Measurements from ENCODE around the gene GALNT1.

GALNT1 gene

DNA sequence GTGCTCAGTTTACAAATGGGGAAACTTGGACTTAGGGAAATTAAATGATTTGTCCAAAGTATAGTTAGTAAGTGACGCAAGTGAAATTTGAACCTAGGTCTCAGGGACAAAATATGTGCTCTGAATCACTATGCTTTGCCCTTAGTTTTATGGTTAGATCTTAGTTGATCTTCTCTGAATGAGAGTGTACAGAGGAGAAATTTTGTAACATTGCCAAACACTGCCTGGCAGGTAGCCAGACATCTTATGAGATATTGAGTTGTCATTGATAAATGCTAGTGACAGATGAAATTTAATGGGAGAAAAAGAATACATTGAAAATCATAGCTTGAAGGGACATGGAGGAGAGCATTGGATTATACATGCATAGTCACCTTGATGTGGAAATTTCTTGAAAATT lies 91.4 kb downstream of the GALNT1 start:
- DNase-seq (ENCODE audit: low read depth in 2 of 2), result no peak

DNA sequence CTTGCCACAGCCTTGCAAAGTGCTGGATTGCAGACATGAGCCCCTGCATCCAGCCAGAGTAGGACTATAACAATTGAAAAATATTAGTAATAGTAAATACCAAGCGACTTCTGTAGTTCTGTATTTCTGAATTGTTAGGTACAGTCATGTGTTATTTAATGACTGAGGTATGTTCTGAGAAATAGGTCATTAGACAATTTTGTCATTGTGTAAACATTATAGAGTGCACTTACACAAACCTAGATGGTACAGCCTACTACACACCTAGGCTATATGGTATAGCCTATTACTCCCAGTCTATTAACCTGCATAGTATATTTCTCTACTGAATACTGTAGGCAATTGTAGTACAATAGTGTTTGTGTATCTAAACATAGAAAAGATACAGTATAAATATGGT lies 92.1 kb downstream of the GALNT1 start:
- no peak for DNase-seq (ENCODE audit: low read depth in 2 of 2)

DNA sequence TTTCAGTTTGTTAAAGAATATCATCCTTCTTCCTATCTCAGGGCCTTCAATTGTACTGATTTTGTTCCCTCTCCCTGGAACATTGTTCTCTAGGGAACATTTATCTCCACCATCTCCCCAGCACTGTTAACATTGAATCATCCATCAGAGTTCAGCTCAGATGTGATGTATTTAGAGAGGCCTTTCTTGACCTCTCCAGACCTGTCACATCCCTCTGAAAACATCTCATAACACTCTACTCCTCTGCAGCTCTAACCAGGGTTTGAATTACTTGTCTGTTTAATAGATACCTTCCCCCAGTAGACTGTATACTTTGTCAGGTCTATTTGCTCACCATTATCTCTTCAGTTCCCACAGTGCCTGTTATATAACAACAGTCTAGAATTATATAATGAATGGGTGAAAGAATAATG lies 98.6 kb downstream of the GALNT1 start:
- DNase-seq (ENCODE audit: low read depth in 2 of 2), result no peak

DNA sequence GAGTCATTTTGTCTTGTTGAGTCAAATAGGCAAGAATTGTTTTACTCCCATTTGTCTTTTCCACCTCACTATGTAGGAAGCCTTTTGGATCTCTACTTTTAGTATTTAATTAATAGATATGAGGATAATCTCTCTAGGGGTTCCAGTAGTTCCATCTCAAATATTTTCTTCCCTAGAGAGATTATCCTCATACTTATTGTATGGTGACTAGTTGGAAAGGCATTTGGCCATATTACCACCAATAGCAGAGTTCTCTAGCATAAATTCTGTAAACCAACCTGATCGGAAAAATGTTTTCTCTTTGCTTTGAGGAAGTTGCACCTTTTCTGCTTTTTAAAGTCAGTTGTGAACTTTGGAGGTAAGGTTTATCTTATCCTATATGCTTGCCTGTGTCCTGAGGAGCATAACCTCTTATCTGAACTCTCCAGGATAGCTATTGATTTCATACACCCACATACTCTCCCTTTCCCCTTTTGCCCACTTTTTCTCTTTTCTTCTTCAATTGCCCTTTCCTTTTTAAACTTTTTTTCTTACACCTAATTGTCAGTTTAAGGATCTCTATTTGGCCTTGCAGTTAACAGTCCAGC lies 100.8 kb downstream of the GALNT1 start:
- no peak for DNase-seq (ENCODE audit: low read depth in 2 of 2)

DNA sequence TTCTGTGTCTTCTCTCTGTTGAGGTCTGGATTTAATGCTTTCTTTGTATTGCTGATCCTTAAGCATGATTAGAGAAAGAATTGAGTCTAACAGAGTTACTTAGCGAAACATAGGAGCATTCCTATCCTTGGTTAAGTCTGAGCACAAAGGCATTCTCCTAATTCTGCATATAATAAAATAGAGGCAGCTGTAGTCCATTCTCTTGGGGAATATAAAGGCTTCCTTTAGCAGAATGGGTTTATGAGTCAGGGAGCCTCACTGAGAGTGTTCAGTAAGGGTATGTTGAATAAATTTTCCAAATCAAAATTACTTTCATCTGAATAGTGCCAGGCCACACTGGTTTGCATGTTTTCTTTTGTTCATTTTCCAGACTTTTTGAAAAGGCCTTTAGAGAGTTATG lies 101.5 kb downstream of the GALNT1 start:
- DNase-seq (ENCODE audit: low read depth in 2 of 2), result no peak

DNA sequence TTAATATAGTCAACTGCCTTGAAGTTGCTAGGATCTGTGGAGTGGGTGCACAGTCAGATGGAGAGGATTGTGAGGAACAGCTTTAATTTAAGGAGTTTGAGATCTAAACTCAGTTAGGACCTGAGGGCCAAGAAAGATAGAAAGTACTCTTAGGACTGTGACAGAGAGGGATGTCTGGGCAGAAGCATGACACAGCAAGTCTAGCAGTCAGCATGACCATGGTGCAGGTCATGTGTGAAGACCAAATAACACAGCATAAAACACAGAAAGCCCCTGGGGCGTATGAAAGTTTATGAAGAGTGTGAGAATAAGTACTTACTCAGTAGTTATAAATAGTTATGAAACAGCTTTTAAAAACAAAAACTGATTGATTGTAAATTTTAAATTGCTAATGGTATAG lies 107.2 kb downstream of the GALNT1 start:
- no peak for DNase-seq (ENCODE audit: low read depth in 2 of 2)

DNA sequence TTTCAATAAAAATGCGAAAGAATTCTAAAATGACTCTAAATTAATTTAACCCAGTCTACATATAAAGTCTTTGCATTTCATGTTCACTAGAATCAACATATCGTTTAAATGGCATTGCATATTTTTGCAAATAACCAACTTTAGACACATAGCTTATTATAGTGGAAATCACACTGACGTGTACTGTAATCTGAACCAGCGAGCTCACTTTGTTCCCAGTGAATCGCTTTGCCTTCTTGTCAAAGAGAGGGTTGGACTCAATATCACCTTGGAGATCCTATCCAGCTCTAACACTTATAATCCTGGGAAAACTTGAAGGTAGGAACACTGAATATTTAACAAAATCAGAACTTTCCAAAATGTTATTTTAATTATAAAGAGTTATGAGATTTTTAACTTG lies 108.2 kb downstream of the GALNT1 start:
- DNase-seq (ENCODE audit: low read depth in 2 of 2), result no peak

DNA sequence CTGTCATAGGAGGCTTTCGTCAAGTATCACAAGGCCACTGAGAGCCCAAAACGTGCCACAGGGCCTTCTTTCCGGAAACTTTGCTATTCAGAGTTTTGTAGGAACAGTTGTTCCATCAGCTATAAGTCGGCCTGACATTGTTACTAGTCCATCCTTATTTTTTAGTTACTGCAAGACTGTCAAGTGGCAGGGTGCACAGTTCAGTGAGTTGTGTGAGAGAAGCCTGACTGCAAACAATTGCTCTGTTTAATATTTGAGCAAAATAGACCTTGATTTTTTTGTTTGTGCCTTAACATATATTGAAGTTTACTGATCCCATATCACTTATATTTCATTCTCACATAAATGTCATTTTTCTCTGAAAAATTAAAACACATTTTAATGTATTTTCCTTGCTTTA lies 110.1 kb downstream of the GALNT1 start:
- DNase-seq (ENCODE audit: low read depth in 2 of 2), result no peak

DNA sequence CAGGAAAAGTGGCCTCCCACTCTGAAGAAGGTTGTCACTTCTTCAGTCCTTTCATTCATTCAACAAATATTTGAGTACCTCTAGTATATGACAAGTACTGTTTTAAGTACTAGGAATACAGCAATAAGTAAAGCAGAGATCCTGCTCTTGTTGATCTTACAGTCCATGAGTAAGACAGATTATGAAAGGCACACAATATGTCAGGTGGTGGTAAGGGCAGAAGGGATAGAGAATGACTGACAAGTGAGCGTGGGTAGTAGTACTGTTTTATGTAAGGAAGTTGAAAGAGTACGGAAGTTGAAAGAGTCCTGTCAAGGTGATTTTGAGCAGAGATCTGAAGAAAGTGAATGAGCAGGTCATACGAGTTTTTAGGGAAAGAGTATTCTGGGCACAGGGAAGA lies 111.3 kb downstream of the GALNT1 start:
- no peak for DNase-seq (ENCODE audit: low read depth in 2 of 2)

DNA sequence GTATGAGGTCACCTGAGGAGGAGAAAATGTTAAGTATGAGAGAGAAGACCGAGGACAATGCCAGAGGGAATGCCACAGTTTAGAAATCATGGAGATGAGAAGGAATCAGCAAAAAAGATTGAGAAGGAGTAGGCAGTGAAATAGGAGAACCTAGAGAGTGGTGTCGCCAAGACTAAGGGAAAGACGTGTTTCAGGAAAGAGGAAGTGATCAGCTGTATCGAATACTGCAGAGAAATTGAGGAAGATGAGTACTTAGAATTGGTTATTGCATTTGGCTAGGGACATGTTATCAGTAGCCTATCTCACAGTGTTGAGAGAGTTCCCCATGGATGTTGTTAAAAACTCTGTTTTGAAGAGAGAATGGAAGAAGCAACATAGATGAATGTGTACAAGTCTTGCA lies 112.3 kb downstream of the GALNT1 start:
- no peak for DNase-seq (ENCODE audit: low read depth in 2 of 2)

DNA sequence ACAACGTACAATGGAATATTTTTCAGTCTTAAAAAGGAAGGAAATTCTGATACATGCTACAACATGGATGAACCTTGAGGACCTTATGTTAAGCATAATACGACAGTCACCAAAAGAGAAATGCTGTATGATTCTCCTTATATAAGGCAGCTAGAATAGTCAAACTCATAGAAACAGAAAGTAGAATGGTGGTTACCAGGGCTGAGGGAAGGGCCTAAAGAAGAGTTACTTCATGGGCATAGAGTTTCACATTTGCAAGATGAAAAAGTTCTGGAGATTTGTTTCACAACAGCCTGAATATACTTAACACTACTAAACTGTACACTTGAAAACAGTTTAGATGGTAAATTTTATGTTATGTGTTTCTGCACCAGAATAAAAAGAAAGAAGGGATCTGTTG lies 113.3 kb downstream of the GALNT1 start:
- DNase-seq (ENCODE audit: low read depth in 2 of 2), result no peak

DNA sequence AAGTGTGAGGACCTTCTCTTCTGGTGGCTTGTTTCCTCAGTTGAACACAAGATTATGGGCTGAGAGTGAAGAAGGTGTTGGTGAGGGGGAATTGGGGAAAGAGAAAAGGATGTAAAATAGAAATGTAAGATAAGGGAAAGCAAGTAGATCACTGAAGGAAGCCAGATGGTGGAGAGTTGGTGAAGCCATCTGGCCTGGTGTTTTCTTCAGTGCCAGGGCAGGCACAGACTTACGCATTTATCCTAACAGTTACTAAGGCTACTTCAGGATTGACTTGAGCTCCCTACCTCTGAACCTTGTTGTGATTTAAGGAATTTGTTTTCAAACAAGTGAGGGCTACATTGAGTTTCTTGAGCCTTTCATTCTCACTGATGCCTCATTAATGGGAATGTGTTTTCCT lies 113.8 kb downstream of the GALNT1 start:
- no peak for DNase-seq (ENCODE audit: low read depth in 2 of 2)

DNA sequence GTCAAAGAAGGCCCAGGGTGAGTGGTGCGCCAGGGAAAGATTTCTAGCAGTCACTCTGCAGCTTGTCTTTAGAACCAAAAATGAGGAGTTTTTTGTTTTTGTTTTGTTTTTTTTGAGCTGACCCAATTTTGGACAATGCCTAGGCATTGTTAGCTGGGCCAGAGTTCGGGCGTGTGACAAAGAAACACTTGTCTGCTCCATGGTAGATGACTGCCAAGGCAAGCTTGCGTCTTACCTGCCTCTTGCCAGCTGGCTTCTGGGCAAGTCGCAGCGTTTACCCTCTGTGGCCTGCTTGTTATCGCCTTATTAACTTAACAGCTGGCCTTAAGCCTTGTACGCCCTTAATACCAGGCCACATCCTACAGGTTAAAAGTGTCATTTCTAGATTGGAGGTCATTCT lies 114.3 kb downstream of the GALNT1 start:
- DNase-seq (ENCODE audit: low read depth in 2 of 2), result no peak

DNA sequence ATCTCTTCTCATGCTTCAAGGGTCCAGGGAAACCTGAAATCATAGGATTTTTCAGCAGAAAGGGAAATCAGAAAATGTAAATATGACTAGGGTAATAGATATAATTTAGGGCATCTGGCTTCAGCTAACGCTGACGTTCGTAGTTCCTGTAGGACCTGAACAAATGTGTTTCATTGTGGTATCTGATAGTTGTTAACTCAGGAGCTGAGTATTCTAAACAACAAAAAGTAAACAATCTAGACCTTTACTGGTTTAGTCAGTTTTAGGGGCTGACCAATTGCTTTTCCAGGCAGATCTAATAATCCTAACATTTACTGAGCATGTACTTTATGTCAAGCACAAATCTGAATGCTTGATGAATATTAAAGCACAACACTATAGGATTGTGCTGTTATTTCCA lies 114.8 kb downstream of the GALNT1 start:
- no peak for DNase-seq (ENCODE audit: low read depth in 2 of 2)

DNA sequence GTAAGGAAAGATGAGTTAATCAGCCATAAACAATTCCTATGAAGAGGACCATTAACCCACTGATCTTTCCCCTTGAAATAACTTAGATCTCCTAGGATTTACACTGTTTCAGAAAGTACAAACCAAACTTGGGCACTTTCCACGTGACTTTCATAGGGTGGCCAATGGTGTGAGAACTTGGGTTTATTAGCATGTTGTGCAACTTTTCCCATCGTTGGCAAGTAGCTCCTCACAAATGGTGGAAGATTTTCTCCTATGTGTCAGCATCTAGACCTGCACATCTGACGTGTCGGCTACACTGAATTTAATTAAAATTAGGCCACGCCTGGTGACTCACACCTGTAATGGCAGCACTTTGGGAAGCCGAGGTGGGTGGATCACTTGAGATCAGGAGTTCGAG lies 116.3 kb downstream of the GALNT1 start:
- no peak for DNase-seq (ENCODE audit: low read depth in 2 of 2)

DNA sequence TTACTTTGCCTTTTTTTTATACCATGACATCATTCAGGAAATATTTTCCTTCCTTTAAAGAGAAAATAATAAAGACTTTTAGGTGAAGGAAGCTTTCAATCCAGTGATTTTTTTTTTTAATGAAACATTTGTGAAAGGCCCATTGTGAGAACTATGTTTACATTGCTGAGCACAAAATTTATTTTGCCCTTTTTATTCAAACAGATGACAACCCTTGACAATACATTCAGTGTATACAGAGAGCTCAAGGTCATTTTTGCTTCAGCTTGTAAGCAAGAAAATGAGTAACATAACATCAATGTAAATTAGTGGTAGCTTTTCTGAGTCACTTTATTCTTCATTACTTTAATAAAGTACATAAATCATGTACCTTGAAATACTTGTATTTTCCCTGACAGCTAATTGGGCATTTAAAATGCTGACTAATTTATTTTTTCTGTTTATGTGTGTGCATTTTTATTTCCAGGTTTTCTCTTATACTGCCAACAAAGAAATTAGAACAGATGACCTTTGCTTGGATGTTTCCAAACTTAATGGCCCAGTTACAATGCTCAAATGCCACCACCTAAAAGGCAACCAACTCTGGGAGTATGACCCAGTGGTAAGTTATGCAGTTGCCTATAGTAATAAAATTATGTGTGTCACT lies 121.6 kb downstream of the GALNT1 start:
- no peak for DNase-seq (ENCODE audit: low read depth in 2 of 2)

DNA sequence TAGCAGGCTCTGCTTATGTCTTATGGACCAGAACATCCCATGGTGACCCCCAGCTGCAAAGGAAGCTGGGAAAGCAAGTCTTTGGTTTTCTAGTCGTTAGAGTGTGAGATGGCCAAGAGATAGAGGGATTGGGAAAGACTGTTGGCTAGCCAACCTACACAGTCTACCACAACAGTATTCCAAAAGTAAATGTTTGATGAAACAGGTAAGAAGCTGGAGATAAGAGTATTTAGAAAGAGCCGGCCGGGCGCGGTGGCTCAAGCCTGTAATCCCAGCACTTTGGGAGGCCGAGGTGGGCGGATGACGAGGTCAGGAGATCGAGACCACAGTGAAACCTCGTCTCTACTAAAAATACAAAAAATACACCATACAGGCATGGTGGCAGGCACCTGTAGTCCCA lies 124.4 kb downstream of the GALNT1 start:
- DNase-seq (ENCODE audit: low read depth in 2 of 2), result no peak

DNA sequence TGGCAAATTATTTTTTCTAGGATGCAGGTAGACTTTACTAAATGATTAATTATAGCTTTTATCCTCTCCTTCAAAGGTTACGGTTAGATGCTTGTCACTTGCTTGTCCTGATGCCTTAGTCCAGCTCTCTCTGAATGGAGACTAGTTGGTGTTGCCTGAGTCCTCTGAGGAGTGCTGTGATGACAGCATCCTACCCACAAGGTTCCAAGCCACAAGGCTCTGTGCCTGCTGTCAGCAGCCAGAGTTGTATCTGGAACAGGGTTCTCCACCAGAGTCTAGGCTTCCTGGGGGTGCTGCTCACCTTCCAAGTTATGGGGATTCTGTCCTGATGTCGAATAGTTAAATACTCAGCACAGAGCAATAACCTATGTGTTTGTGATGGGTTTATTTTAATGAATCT lies 125.7 kb downstream of the GALNT1 start:
- no peak for DNase-seq (ENCODE audit: low read depth in 2 of 2)

DNA sequence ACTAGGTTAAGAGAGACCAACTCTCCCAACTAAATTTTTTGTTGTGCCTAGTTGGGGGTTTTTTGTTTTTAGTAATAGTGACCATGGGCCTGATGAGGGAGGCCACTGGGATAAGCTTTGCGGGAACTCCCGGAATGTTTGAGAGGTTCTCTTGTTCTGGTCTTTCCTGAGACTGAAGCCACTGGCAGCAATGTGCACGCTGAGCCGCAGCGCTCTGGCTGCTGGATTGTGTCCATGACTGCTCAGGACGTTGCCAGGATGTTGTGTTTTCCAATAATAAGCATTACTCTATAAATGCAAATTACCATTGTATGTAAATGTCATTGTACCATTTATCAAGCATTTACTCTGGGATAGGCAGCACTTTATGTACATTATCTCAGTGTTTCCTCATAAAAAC lies 126.1 kb downstream of the GALNT1 start:
- DNase-seq (ENCODE audit: low read depth in 2 of 2), result no peak

DNA sequence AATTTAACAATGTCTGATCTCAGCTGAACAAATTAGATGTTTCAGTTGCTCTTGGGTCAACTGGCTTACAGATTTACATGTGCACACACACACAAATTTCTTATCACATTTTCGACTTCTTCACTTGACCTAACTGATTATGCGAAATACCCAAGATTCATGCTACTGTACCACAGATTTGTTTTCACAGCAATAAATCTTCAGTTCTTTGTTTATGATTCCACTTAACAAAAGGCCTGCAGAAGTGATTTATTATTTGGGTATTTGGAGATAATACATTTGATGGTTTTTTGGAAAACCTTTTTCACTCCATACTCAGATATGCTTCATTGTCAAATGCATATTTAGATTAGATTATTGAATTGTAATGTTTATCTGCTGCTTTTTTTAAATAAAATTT lies 129.0 kb downstream of the GALNT1 start:
- DNase-seq (ENCODE audit: low read depth in 2 of 2), result no peak

DNA sequence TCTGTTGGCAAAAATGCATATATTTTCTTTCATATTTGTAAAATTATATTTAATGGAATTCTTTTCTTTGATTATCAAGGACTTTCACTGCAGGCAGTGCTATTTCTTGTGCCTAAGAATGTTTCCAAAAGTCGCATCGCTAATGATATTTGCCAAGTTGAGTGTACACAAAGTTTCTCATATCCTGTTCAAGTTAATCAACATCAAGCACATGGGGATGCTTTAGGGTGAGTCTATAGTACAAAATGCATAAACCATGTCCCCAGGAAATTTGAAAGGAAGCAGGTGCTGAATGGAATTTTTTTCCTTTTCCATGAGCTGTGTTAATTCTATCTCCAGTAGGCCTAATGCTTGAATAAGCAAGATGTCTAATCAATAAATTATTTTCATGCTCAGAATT lies 129.7 kb downstream of the GALNT1 start:
- DNase-seq (ENCODE audit: low read depth in 2 of 2), result no peak

DNA sequence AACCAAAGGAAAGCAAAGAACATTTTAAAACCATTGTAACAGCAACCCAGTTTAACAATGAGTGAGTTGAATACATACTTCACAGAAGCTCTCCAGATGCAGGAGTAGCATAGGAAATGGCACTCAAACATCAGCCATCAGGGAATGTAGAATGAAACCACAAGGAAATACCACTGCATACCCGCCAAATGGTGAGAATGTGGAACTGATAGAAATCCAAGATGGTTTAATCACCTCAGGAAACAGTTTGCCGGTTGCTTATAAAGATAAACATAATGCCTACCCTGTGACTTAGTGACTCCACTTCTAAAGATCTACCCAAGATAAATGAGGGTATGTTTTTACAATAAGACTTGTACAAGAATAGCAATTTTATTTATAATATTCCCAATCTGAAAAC lies 132.0 kb downstream of the GALNT1 start:
- DNase-seq (ENCODE audit: low read depth in 2 of 2), result no peak

DNA sequence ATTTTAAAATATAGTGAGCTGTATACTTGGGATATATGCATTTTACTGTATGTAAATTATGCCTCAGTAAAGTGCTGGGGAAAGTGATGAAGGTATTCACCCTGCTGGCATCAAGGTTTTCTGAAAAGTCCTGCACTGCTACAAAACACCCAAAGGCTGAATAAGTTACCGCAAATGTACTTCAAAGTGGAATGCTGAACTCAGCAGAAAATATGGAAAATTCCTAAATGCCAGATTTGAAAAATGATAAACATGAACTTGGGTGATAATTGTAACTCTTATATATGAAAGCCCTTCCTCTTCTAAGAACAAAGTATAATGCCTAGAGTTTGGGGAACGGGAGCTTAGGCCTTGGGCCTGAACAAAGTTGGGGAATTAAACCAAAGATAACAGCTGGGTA lies 133.0 kb downstream of the GALNT1 start:
- DNase-seq (ENCODE audit: low read depth in 2 of 2), result no peak

DNA sequence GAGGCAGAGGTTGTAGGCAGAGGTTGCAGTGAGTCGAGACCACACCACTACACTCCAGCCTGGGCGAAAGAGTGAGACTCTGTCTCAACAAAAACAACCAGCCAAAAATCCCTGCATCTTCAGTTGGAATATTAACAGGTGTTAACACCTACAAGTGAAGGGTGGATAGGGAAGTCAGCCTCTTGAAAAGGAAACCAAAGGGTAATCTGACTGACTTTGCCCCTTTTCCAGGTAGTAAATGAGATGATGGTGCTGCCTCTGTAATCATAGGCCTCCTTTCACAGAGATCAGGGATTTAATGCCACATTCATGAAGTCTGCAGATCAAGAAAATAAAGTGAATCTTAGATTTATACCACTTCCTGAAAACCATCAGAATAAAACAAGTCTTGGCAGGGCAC lies 133.6 kb downstream of the GALNT1 start:
- no peak for DNase-seq (ENCODE audit: low read depth in 2 of 2)

Measured in stimulated activated CD8-positive, alpha-beta memory T cell treated with anti-CD3 and anti-CD28 coated beads, Interleukin-2, amount 100 ng/mL, for 48 hours (primary cell).